Measurements from ENCODE around the gene KRTAP3-3. TPM values are rescaled to one million over a fixed set of nuclear protein-coding genes. Genes with fewer than 3 reads are reported as not detected.
"Not testable (repeated sequence)": the region's sequence is repeated elsewhere in the genome, so short reads cannot be mapped to it uniquely, and the experiment has no call there.

KRTAP3-3 gene
- not detected in 2 replicates for total RNA-seq (2014; rRNA removed; shearing (Covaris generic); ENCODE audit: low replicate concordance)

DNA sequence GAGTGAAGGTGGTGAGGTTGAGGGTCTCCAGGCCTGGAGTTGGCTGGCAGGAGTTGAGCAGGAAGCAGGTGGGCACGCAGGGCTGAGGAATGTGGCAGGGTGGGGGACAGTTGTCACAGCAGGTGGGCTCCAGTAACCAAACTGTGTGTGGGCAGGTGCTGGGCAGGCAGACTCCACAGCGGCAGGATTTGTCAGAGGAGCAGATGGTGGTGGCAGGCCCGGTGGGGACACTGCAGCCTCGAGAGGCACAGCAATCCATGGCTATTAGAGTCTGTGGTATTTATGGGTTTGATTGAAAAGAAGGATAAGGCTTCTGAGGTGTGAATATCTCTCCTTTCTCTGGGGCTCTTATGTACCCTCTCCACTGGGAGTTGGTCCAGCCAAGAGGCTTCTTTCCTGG lies at the start of gene KRTAP3-3:
Gene KRTAP3-3 (minus strand): TSS at position 326 of the 400 bp plus-strand sequence. CDS start 67 bp downstream, at position 259.
- Histone ChIP-seq H3K36me3 (no peaks in the 10 kb centered on the region), H3K9me3 (no peaks in the 10 kb centered on the region; the same call in 1 of the 2 replicates), H3K27me3 (no peaks in the 10 kb centered on the region), H3K4me3 (no peak within 1 kb of the TSS)
- no peak for DNase-seq

DNA sequence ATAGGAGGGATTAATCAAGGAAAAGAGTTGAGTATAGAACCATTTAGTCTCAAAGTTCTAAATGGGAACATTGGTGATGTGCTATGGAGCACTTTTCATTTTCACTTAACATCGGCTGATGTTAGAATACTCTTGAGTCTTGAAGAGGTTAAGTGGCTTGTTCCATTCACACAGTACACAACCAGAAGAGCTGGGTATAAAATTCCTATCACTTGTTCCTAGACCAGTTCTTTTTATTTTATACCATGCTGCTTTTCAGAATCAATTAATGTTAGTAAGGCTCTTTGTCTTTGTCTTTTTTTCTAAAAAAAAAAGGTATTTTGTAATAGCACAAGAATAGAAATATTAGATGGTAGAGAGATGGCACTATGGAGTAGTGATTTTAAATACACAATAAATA lies 49.0 kb upstream of the KRTAP3-3 start:
- DNase-seq: no peak
- Histone ChIP-seq H3K4me3 (no peak overlapping the region), H3K27me3 (no peaks in the 10 kb centered on the region), H3K9me3 (peaks cover 14% of the 10 kb centered on the region), H3K36me3 (peaks cover 4% of the 10 kb centered on the region; the same call in 1 of the 2 replicates)

DNA sequence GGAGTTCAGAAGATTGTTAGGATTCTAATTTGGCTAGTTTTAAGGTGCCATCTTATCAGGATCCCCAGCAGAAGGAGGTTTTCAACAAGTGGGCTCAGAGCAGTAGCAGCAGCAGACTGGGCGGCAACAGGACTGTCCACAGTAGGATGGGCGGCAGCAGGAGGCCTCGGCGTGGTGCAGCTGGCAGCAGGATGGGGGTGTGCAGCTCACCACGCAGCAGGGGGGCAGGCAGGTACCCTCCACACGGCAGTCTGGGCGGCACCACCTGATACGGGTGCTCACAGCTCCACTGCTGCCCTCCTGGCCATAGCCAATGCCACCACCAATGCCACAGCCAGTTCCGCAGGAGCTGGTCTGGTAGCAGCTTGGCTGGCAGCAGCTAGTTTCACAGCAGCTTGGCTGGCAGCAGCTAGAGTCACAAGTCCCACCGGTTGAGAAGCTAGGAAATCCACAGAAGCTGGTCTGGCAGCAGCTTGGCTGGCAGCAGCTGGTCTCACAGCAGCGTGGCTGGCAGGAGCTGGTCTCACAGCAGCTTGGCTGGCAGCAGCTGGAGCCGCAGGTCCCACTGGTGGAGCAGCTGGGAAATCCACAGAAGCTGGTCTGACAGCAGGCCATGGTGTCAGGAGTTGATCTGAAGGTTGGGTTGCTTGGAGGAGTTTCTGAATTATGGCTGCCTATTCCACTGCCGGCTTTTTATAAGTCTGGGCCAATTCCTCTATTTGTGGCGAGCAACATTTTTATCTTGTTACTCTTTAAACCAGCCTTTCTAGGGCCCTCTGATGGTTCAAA lies 47.0 kb upstream of the KRTAP3-3 start, which contains the start of gene KRTAP1-1:
Gene KRTAP1-1 (minus strand): TSS at position 668 of the 789 bp plus-strand sequence. CDS start 53 bp downstream, at position 615.
- H3K4me3 ChIP-seq, H3K27me3 ChIP-seq, H3K36me3 ChIP-seq: not testable (repeated sequence)
- DNase-seq: peak; percentile 88
- peaks cover 14% of the 10 kb centered on the region for H3K9me3 ChIP-seq

DNA sequence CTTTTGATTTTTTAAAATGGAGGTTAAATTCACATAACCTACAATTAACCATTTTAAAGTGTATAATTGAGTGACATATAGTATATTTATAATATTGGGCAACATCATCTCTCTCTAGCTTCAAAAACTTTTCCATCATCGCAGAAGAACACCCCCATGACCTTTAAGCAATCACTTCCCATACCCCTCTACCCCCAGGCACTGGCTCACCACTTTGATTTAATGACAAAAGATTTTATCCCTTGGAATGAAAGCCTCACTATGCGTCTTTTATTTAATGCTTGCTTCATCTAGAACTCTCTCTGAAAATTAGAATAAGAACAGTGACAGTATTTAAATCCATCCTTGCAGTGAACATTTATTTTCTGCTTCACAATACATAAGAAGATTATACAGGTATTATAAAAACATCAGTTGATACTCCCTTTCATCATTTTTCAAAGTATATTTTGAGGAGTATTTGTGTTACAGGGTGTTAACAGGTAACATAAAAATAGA lies 43.9 kb upstream of the KRTAP3-3 start:
- Histone ChIP-seq H3K9me3 (peaks cover 3% of the 10 kb centered on the region), H3K4me3 (no peak overlapping the region), H3K27me3 (no peaks in the 10 kb centered on the region), H3K36me3 (peaks cover under 1% of the 10 kb centered on the region; the same call in 1 of the 2 replicates)
- DNase-seq: no peak

DNA sequence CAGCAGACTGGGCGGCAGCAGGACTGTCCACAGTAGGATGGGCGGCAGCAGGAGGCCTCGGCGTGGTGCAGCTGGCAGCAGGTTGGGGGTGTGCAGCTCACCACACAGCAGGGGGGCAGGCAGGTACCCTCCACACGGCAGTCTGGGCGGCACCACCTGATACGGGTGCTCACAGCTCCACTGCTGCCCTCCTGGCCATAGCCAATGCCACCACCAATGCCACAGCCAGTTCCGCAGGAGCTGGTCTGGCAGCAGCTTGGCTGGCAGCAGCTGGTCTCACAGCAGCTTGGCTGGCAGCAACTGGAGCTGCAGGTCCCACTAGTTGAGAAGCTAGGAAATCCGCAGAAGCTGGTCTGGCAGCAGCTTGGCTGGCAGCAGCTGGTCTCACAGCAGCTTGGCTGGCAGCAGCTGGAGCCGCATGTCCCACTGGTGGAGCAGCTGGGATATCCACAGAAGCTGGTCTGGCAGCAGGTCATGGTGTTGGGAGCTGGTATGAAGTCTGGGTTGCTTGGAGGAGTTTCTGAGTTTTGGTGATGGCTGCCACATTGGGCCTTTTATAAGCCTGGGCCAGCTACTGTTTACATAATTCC lies 40.5 kb upstream of the KRTAP3-3 start, which contains the start of gene KRTAP1-3:
Gene KRTAP1-3 (minus strand): TSS at position 529 of the 590 bp plus-strand sequence. CDS start 53 bp downstream, at position 476.
- not testable (repeated sequence) for H3K4me3 ChIP-seq, H3K36me3 ChIP-seq, H3K9me3 ChIP-seq, H3K27me3 ChIP-seq
- peak; percentile 97 for DNase-seq

DNA sequence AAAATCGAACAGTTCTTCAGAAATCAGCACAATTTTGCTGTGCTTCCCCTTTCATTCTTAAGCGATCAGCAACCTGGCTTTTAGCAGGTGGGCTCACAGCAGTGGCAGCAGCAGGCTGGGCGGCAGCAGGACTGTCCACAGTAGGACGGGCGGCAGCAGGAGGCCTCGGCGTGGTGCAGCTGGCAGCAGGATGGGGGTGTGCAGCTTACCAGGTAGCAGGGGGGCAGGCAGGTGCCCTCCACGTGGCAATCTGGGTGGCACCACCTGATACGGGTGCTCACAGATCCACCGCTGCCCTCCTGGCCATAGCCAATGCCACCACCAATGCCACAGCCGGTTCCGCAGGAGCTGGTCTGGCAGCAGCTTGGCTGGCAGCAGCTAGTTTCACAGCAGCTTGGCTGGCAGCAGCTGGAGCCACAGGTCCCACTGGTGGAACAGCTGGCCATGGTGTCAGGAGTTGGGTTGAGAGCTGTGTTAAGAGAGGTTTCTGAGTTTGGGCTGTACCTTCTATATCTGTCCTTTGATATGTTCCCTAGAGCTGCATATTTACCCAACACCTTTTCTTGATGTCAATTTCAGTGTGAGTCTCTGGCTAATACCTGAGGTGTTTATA lies 35.8 kb upstream of the KRTAP3-3 start, which contains the start of gene KRTAP1-4:
Gene KRTAP1-4 (minus strand): TSS at position 563 of the 613 bp plus-strand sequence. CDS start 117 bp downstream, at position 446.
- DNase-seq: no peak
- no peaks in the 10 kb centered on the region for H3K36me3 ChIP-seq
- no peak within 1 kb of the TSS for H3K4me3 ChIP-seq
- H3K9me3 ChIP-seq: no peaks in the 10 kb centered on the region
- H3K27me3 ChIP-seq: no peaks in the 10 kb centered on the region

DNA sequence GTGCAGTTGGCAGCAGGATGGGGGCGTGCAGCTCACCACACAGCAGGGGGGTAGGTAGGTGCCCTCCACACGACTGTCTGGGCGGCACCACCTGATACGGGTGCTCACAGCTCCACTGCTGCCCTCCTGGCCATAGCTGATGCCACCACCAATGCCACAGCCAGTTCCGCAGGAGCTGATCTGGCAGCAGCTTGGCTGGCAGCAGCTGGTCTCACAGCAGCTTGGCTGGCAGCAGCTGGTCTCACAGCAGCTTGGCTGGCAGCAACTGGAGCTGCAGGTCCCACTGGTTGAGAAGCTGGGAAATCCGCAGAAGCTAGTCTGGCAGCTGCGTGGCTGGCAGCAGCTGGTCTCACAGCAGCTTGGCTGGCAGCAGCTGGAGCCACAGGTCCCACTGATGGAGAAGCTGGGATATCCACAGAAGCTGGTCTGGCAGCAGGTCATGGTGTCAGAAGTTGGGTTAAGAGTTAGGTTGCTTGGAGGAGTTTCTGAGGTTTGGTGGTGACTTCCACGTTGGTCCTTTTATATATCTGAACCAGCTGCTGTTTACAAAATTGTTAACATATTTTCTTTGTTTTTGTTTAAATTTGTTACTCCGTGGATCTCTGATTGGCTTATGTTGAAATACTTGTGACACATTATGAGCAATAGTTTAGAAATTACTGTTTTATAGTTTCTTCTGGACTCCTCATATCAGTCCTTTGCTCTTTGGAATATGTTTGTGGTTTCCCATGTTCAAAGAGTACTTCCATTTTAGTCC lies 32.9 kb upstream of the KRTAP3-3 start, which contains the start of gene KRTAP1-5:
Gene KRTAP1-5 (minus strand): TSS at position 494 of the 757 bp plus-strand sequence. CDS start 53 bp downstream, at position 441.
- DNase-seq: peak; percentile 99
- Histone ChIP-seq H3K9me3 (peaks cover 3% of the 10 kb centered on the region; the same call in 1 of the 2 replicates), H3K4me3 (0 out of 2 replicates have a peak within 1 kb of the TSS, but pooled peaks have one; percentile 0), H3K27me3 (no peaks in the 10 kb centered on the region), H3K36me3 (no peaks in the 10 kb centered on the region)

DNA sequence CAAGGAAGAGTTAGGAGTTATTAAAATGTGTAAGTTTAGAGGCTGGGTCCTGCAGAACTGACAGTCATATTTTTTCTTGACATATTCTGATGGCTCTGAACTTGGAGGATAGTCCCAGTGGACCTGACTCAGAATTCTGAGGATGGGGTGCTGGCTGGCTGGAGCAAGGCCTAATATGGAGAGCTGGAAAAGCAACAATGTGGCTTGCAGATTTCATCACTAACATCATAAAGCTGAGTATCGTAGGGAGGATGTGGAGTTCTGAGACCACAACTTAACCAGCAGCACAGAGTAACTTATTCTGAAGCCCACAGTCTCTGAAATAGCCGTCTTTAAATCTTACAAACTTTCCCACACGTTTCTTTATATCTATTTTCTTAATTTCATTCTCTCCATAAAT lies 30.7 kb upstream of the KRTAP3-3 start:
- DNase-seq: no peak
- peaks cover 3% of the 10 kb centered on the region; the same call in 1 of the 2 replicates for H3K9me3 ChIP-seq
- H3K27me3 ChIP-seq: no peaks in the 10 kb centered on the region
- H3K4me3 ChIP-seq: no peak overlapping the region
- H3K36me3 ChIP-seq: no peaks in the 10 kb centered on the region

DNA sequence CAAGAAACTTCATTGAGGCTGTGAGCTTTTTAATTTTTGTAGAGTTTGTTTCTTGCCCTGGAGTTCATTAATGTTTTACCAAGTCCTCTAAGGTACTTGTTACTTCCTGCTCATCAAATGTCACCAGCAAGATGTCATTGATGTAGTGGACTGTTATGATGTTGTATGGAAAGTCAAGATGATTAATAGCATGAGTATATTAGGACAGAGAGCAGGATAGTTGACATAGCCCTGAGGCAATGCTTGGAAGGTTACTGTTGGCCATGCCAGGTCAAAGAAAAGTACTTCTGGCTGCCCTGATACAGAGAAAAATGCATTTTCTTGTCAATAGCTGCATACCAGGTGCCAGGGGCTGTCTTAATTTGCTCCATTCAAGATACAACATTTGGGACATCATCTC lies 26.4 kb upstream of the KRTAP3-3 start:
- Histone ChIP-seq H3K36me3 (no peaks in the 10 kb centered on the region), H3K9me3 (peaks cover 3% of the 10 kb centered on the region; the same call in 1 of the 2 replicates), H3K4me3 (no peak overlapping the region), H3K27me3 (no peaks in the 10 kb centered on the region)
- DNase-seq: no peak

DNA sequence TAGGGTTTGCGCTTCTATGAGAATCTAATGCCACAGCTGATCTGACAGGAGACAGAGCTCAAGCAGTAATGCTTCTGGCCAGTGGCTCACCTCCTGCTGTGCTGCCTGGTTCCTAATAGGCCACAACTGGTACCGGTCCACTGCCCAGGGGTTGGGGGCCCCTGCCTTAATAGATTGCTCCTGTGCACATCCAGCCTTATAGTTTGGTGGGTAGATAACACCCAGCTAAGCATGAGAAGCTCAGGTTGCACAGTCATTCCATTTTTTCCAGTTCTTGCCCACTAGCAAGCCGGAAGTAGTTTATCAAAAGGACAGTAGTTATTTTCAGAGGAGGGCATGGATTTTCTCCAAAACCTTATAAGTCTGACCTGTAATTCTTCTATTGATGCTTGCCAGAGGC lies 25.5 kb upstream of the KRTAP3-3 start:
- Histone ChIP-seq H3K4me3 (no peak overlapping the region), H3K27me3 (no peaks in the 10 kb centered on the region), H3K36me3 (no peaks in the 10 kb centered on the region), H3K9me3 (peaks cover 3% of the 10 kb centered on the region)
- no peak for DNase-seq

DNA sequence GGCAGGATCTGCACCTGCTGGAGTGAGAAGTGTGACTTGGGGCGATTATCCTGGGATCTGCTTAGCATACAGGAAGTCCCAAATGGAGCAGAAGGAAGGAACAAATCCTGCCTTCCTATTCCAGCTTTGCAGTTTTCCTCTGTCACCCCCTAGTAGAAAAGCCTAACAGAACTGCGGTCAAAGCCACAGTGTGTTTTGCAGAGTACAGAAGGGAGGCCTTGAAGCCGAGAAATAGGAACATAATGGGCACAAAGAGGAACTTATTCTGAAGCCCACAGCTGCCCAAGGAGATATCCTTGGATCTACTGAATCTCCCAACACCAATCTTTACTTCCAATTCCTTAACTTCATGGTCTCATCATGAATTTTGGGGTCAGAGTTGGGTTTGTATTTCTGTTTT lies 24.6 kb upstream of the KRTAP3-3 start:
- no peak for DNase-seq
- H3K4me3 ChIP-seq: no peak overlapping the region
- H3K36me3 ChIP-seq: no peaks in the 10 kb centered on the region

DNA sequence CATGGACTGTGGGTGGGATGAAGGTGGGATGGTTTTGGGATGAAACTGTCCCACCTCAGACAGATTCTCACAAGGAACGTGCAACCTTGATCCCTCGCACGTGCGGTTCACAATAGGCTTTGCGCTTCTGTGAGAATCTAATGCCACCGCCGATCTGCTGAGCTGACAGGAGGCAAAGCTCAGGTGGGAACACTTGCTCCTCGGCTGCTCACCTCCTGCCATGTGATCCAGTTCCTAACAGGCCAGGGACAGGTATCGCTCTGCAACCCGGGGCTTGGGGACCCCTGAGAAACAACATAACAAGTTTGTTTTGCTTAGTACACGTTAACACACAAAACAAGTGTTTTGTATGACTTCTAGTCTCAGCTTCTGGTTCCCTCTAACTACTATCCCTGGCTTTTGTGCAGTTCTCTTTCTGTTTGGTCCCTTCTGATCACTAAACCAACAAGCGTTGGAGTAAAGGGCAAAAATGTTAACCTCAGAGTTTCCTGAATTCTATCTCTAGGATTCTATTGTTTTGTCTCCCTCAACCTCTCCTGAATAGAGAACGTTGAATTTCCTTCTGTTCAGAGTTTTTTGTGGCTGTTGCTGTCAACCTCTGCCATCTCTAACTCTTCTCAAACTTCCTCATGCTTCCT lies 22.7 kb upstream of the KRTAP3-3 start:
- H3K36me3 ChIP-seq: no peaks in the 10 kb centered on the region
- H3K9me3 ChIP-seq: no peaks in the 10 kb centered on the region; the same call in 1 of the 2 replicates
- no peaks in the 10 kb centered on the region for H3K27me3 ChIP-seq
- no peak overlapping the region for H3K4me3 ChIP-seq
- no peak for DNase-seq

More for the DNA sequence above, 24.6 kb upstream of the KRTAP3-3 start:
- Histone ChIP-seq H3K27me3 (no peaks in the 10 kb centered on the region), H3K9me3 (peaks cover 3% of the 10 kb centered on the region)

DNA sequence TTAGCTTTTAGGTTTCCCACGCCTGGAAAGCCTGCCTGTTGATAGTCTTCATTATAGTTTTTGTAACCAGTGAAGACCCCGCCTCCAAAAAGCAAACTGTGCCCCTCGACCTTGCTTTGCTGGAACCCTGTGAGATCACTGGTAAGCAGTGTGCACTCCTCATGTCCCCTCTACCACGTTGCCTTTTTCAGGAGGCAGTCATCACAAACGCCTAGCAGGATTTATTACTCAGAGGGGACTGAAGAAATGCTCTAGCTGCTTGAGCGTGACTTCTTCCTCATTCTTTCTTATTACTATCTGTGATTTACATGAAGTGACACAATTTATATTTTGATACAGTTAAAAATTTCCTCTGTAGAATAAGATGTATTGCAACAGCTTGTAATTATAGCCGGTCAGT lies 21.5 kb upstream of the KRTAP3-3 start:
- DNase-seq: no peak
- Histone ChIP-seq H3K36me3 (no peaks in the 10 kb centered on the region), H3K4me3 (no peak overlapping the region), H3K27me3 (no peaks in the 10 kb centered on the region), H3K9me3 (no peaks in the 10 kb centered on the region; the same call in 1 of the 2 replicates)

DNA sequence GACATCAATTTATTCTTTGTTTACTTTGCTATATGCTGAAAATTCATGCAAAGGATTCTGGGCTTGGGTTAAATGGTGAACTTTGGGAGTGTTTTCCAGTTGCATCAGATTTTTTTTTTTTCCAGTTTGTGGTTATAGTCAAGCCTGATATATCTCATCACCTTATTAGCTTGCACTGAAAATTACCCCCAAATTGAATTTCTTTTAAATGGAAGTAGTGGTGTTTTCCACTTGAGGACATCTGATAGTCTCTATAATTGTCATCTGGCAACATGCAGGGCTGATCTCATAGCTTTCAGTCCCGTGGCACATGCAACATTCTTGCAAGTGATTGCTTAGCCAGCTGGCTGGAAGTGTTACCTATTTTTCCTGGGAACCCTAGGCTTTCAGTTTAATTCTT lies 19.6 kb upstream of the KRTAP3-3 start:
- no peaks in the 10 kb centered on the region for H3K27me3 ChIP-seq
- H3K4me3 ChIP-seq: no peak overlapping the region
- H3K36me3 ChIP-seq: no peaks in the 10 kb centered on the region
- H3K9me3 ChIP-seq: no peaks in the 10 kb centered on the region; the same call in 1 of the 2 replicates
- peak; percentile 47 for DNase-seq

DNA sequence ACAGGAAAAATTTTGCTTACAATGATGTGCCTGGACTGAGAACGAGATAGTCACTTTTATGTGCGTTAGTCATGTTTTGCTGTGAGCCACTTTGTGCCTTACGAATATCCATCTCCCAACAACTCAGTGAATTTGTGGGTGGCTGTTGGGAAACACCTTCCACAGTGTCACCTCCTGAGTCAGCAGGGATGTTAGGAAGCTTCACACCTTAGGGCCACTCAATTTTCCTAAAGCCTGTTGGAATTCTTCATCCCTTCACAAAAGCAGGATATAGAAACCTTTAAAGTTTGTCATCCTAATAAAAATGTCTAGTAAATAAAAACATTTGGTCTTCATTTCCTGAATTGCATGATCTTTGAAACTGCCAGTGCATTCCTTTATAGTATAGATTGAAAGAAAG lies 19.2 kb upstream of the KRTAP3-3 start:
- Histone ChIP-seq H3K9me3 (no peaks in the 10 kb centered on the region; the same call in 1 of the 2 replicates), H3K4me3 (no peak overlapping the region), H3K36me3 (no peaks in the 10 kb centered on the region), H3K27me3 (no peaks in the 10 kb centered on the region)
- no peak for DNase-seq

Data from MG63 (cell line).